GM19025 (cell line): ENCODE data around the gene BABAM2.

Experiments used
- ATAC-seq: cut with Tn5 transposase; IDR thresholded peaks from one replicate; pipeline ENCODE4 v1.9.1; 2021; ENCODE audit warnings: mild to moderate bottlenecking, low read depth, moderate library complexity; ENCODE audit not compliant: unreplicated experiment

The BABAM2 gene

DNA sequence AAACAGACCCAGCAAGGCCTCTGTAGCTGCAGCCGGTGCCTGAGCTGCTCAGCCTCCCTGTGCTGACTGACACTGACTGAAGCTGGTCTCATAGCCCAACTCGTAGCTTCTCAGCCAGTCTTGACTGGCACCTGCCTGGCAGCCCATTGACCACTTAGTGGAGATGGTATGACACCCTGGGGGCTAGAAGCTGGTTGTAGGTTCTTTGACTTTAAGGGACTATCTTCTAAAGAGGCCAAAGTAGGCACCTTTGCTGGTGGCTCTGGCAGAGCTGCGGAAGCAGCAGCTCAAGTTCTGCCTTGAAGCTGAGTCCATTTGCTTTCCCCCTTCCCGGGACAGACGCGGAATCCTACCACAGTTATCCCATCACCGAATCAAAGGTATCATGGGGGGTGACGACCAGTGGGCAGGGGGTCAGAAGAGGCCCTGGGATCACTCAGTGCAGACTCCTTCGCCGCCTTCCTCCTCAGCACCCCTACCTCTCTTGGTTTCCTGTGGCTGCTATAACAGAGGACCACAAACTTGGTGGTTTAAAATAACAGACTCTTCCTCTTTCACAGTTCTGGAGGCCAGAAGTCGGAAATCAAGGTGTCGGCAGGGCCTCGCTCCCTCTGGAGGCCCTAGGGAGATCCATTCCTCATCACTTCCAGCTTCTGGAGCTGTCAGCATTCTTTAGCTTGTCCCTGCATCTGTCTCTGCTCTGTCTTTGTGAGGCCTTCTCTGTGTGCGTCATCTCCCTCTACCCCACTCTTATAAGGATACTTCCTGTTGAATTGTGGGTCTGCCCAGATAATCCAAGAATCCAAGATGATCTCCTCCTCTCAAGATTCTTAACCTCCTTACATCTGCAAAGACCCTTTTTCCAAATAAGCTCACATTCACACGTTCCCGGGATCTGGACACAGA is 488.4 kb downstream of the BABAM2 start:
- no peak for ATAC-seq

GRCh38 chr2:28380219-28380618 is 489.7 kb downstream of the BABAM2 start:
- no peak for ATAC-seq

DNA sequence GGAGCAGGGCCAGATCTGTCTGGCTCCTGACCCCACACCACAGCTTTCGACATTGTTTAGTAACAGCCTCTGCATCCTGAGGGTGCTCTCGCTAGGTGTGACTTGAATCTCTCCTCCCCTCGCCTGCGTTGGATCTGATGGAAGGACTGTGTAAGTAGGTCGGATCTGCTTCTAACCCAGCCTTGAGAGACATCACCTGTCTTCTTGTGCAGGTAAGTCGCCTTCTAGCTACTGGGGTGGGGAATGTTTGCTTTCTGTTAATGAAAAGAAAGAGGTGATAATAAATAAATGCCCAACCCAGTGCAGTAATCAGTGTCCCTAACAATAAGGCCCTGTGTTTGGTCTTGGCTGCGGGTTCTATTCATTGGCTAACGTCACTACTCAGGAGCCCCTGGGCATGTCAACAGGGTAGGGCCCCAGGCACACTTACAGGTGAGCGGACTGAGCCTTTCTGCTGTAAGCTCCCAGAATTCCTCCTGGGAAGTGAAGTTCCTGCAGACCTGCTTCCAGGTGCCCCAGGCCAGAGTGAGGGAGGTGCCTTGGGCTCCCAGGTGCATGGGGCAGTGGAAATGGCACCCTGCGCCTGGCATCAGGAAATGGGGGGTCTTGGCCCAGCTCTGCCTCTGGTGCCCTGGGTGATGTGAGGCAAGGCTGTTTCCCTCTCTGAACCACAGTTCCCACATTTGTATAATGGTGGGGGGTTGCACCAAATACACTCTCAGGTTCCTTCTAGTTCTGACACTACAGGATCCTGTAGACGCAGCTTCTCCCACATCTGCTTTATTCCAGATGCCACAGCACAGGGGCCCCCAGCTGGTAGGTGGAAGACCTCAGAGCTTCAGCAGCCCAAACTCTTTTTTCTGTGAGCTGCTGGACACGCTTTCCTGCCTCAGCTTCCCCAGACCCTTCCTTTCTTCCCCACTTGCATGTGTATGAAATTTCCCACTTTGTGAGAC is 491.0 kb downstream of the BABAM2 start:
- ATAC-seq, result no peak

DNA sequence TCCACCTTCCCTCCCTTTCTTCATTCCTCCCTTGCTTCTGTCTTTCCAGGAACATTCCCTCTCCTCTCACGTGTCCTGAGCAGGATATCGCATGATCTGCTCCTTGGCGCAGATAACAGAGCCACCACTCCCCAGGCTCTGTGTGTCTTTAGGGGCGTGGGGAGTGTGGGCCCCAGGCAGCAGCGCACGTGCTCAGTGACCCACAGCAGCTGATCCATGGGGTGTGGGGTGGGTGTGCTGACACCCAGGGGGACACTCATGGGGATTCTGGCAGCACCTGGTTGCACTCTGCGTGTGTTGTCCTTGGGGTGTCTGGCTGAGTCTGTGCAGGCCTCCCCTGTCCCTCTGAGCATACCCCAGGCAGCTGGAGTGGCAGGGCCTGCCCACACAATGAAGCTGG is 492.2 kb downstream of the BABAM2 start:
- no peak for ATAC-seq

GRCh38 chr2:28387082-28387960 is 496.8 kb downstream of the BABAM2 start:
- no peak for ATAC-seq
